Chondrocyte (in vitro differentiated cells): ENCODE measurements around the gene TRAF3. TPM values are rescaled to one million over a fixed set of nuclear protein-coding genes. Genes with fewer than 3 reads are reported as not detected.

Experiments used
- DNase-seq: peaks from one replicate; pipeline ENCODE4 v3.0.0; 2021; ENCODE audit warnings: mixed read lengths, low spot score
- H3K27ac Mint-ChIP-seq: one replicate; pipeline ENCODE4 v1.8.0; 2021; ENCODE audit warnings: mild to moderate bottlenecking, moderate library complexity, mixed read lengths; ENCODE audit not compliant: unreplicated experiment
- H3K27me3 Mint-ChIP-seq: 2 replicates; pipeline ENCODE4 v1.8.0; 2021; ENCODE audit warnings: low read depth, mixed read lengths
- H3K36me3 Mint-ChIP-seq: 2 replicates; pipeline ENCODE4 v1.8.0; 2021; ENCODE audit warnings: low read depth, mixed read lengths
- H3K4me1 Mint-ChIP-seq: 2 replicates; pipeline ENCODE4 v1.8.0; 2021; ENCODE audit warnings: low read depth, mild to moderate bottlenecking, mixed read lengths
- H3K4me3 Mint-ChIP-seq: one replicate; pipeline ENCODE4 v1.8.0; 2021; ENCODE audit warnings: mild to moderate bottlenecking, moderate library complexity, mixed read lengths; ENCODE audit not compliant: unreplicated experiment
- H3K9me3 Mint-ChIP-seq: 2 replicates; pipeline ENCODE4 v1.8.0; 2021; ENCODE audit warnings: low read depth, mixed read lengths
- CTCF ChIP-seq: fragments of 200-600 bp; sonication (generic); IDR thresholded peaks from 2 replicates; pipeline ENCODE4 v1.5.0; 2021; ENCODE audit warnings: antibody characterized with exemption, mild to moderate bottlenecking, moderate library complexity
- total RNA-seq: library from RNA; stranded (reverse); gene quantifications from 3 replicates; pipeline ENCODE4 v1.2.1, GENCODE V29; 2021

Gene TRAF3
- total RNA-seq, 1 donor from 2014 or later = 20.1 TPM

- no peaks in the 10 kb centered on the region for H3K36me3 Mint-ChIP-seq
- TF ChIP-seq CTCF = no peak
- peaks cover 24% of the 10 kb centered on the region for H3K4me1 Mint-ChIP-seq
- H3K4me3 Mint-ChIP-seq = no peak overlapping the region
- H3K27me3 Mint-ChIP-seq = no peaks in the 10 kb centered on the region
- no peak overlapping the region for H3K27ac Mint-ChIP-seq
- H3K9me3 Mint-ChIP-seq = no peaks in the 10 kb centered on the region
- DNase-seq = no peak
These were observed 51.8 kb downstream of the TRAF3 start for GRCh38 chr14:102829016-102829548.

GRCh38 chr14:102830474-102831045 lies 53.3 kb downstream of the TRAF3 start:
- no peak for DNase-seq
- TF ChIP-seq CTCF = no peak
- Mint-ChIP-seq H3K9me3 (no peaks in the 10 kb centered on the region), H3K27me3 (no peaks in the 10 kb centered on the region), H3K36me3 (peaks cover 2% of the 10 kb centered on the region), H3K4me1 (peaks cover 27% of the 10 kb centered on the region), H3K27ac (no peak overlapping the region), H3K4me3 (no peak overlapping the region)

- peaks cover 2% of the 10 kb centered on the region for H3K36me3 Mint-ChIP-seq
- TF ChIP-seq CTCF = no peak
- no peaks in the 10 kb centered on the region for H3K27me3 Mint-ChIP-seq
- H3K9me3 Mint-ChIP-seq = no peaks in the 10 kb centered on the region
- no peak for DNase-seq
- peaks cover 25% of the 10 kb centered on the region for H3K4me1 Mint-ChIP-seq
- H3K4me3 Mint-ChIP-seq = no peak overlapping the region
- H3K27ac Mint-ChIP-seq = no peak overlapping the region
These were observed 54.0 kb downstream of the TRAF3 start for GRCh38 chr14:102831163-102831804.

GRCh38 chr14:102833341-102833740 lies 56.1 kb downstream of the TRAF3 start:
- TF ChIP-seq CTCF = no peak
- Mint-ChIP-seq H3K27me3 (no peaks in the 10 kb centered on the region), H3K9me3 (no peaks in the 10 kb centered on the region), H3K4me3 (no peak overlapping the region), H3K36me3 (peaks cover 2% of the 10 kb centered on the region), H3K4me1 (peaks cover 12% of the 10 kb centered on the region), H3K27ac (no peak overlapping the region)
- no peak for DNase-seq

GRCh38 chr14:102833991-102834390 lies 56.7 kb downstream of the TRAF3 start:
- H3K4me3 Mint-ChIP-seq = no peak overlapping the region
- H3K9me3 Mint-ChIP-seq = no peaks in the 10 kb centered on the region
- H3K36me3 Mint-ChIP-seq = peaks cover 2% of the 10 kb centered on the region
- no peaks in the 10 kb centered on the region for H3K27me3 Mint-ChIP-seq
- no peak for DNase-seq
- H3K27ac Mint-ChIP-seq = no peak overlapping the region
- no peak for TF ChIP-seq CTCF
- peaks cover 6% of the 10 kb centered on the region for H3K4me1 Mint-ChIP-seq
